ENCODE results near the gene RBM17. TPM values are rescaled to one million over a fixed set of nuclear protein-coding genes. Genes with fewer than 3 reads are reported as not detected.
A peak's percentile ranks its signal among the peaks of the same experiment; 100 is the strongest.

Gene RBM17
- total and polyA plus RNA-seq, 2 of the 4 experiments (the other 2 are of a cell fraction) = 24.6 to 56.7 TPM

GRCh38 chr10:6141296-6142151 lies 52.7 kb downstream of the RBM17 start:
- Histone ChIP-seq H4K5ac (ENCODE audit: low read depth, low read length) (peak overlapping the region; percentile 16; the same call in 1 of the 2 replicates), H3K36me3 (ENCODE audit: control insufficient read depth, insufficient read depth, low read length) (no peaks in the 10 kb centered on the region), H3K27ac (ENCODE audit: insufficient read depth, low read length) (peak overlapping the region; percentile 62), H3K4ac (ENCODE audit: low read depth, low read length) (peak overlapping the region; percentile 70), H3K9ac (ENCODE audit: low read depth, low read length) (peak overlapping the region; percentile 40), H4K8ac (ENCODE audit: low read depth in 2 of 2, low read length in 2 of 2) (peak overlapping the region; percentile 16 to 61), H3K9me1 (ENCODE audit: insufficient read depth, low read length) (peaks cover 14% of the 10 kb centered on the region), H2BK15ac (ENCODE audit: low read depth, low read length) (peak overlapping the region; percentile 84; the same call in 2 of the 3 replicates), H2AK5ac (ENCODE audit: low read depth, low read length) (no peak overlapping the region), H3K14ac (replicated peaks; ENCODE audit: low read depth, low read length) (peak overlapping the region; percentile 60), H3K23ac (ENCODE audit: low read depth, low read length) (peak overlapping the region; percentile 88), H2AK9ac (replicated peaks; ENCODE audit: low read depth, low read length, poor library complexity) (peak overlapping the region; percentile 1), H2BK120ac (ENCODE audit: low read depth, low read length) (peak overlapping the region; percentile 85), H2BK5ac (ENCODE audit: low read depth, low read length, poor library complexity, severe bottlenecking) (peak overlapping the region; percentile 85), H3K79me1 (ENCODE audit: low read depth in 1 of 2, low read length in 2 of 2) (peaks cover 0 to 33% of the 10 kb centered on the region in 2 experiments; a peak in 3 of 4 replicates), H3K4me3 (ENCODE audit: insufficient read depth, low read depth, low read length) (peak overlapping the region; percentile 54), H3K27me3 (ENCODE audit: control insufficient read depth, insufficient read depth, low read length) (no peaks in the 10 kb centered on the region), H4K91ac (ENCODE audit: insufficient read depth, low read depth, low read length) (peak overlapping the region; percentile 62), H2BK20ac (ENCODE audit: low read depth, low read length) (peak overlapping the region; percentile 58), H3K18ac (ENCODE audit: low read depth, low read length) (peak overlapping the region; percentile 85), H4K20me1 (ENCODE audit: insufficient read depth, low read length) (peaks cover 11% of the 10 kb centered on the region), H2AFZ (replicated peaks; ENCODE audit: low read length, poor library complexity) (peak overlapping the region; percentile 89), H3K9me3 (ENCODE audit: control insufficient read depth, insufficient read depth, low read length) (no peaks in the 10 kb centered on the region), H3K56ac (ENCODE audit: extremely low read depth, insufficient read depth, low read length) (peak overlapping the region; percentile 53), H3K4me1 (ENCODE audit: control insufficient read depth, insufficient read depth, low read length) (peaks cover 24% of the 10 kb centered on the region), H3K4me2 (ENCODE audit: low read depth, low read length) (peak overlapping the region; percentile 87)
- DNase-seq = peak; percentile 92
- 43% methylated on average over 18 of the region's 30 CpGs; no CpG with 5 or more reads in 1 of the 2 experiments for WGBS, 2 experiments (ENCODE audit: extremely low coverage in 2 of 2, insufficient read length in 1 of 2)
- ChIA-PET CTCF (no interaction called here), POLR2A (ENCODE audit: unreplicated experiment) (no interaction called here)
- intact Hi-C loops (cut with micrococcal nuclease) = no loop called here
- dilution Hi-C loops (cut with HindIII; ENCODE audit: low sequenced_read_pairs, unreplicated experiment) = no loop called here
- in situ Hi-C loops (cut with MboI; ENCODE audit: low sequenced_read_pairs) = loop anchor here (25.0 kb wide), 1 partner anchor 621 kb away; no protein-coding TSS in a partner anchor
- no TSS peak for BruUV-seq (replicated peaks)
- peak; percentile 45 for ATAC-seq (ENCODE audit: low read depth)
- peak; percentile 13; the same call in 1 of the 2 replicates for TF ChIP-seq MAZ (IDR thresholded peaks at IDR 0.05; ENCODE audit: borderline replicate concordance, low read depth, low read length)
- TF ChIP-seq CHD1 (IDR thresholded peaks at IDR 0.05; ENCODE audit: low read depth, low read length) = no peak
- TF ChIP-seq ELK1 (IDR thresholded peaks at IDR 0.05; ENCODE audit: borderline replicate concordance, low read depth, low read length) = no peak
- TF ChIP-seq FOS (IDR thresholded peaks at IDR 0.05; ENCODE audit: low read depth, low read length) = peak; percentile 93
- TF ChIP-seq, protein P1, sequence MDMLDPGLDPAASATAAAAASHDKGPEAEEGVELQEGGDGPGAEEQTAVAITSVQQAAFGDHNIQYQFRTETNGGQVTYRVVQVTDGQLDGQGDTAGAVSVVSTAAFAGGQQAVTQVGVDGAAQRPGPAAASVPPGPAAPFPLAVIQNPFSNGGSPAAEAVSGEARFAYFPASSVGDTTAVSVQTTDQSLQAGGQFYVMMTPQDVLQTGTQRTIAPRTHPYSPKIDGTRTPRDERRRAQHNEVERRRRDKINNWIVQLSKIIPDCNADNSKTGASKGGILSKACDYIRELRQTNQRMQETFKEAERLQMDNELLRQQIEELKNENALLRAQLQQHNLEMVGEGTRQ (IDR thresholded peaks at IDR 0.05; ENCODE audit: low read depth, low read length) = no peak
- TF ChIP-seq NFE2L2 (IDR thresholded peaks at IDR 0.05; ENCODE audit: low read depth, low read length) = no peak
- TF ChIP-seq, protein P2, sequence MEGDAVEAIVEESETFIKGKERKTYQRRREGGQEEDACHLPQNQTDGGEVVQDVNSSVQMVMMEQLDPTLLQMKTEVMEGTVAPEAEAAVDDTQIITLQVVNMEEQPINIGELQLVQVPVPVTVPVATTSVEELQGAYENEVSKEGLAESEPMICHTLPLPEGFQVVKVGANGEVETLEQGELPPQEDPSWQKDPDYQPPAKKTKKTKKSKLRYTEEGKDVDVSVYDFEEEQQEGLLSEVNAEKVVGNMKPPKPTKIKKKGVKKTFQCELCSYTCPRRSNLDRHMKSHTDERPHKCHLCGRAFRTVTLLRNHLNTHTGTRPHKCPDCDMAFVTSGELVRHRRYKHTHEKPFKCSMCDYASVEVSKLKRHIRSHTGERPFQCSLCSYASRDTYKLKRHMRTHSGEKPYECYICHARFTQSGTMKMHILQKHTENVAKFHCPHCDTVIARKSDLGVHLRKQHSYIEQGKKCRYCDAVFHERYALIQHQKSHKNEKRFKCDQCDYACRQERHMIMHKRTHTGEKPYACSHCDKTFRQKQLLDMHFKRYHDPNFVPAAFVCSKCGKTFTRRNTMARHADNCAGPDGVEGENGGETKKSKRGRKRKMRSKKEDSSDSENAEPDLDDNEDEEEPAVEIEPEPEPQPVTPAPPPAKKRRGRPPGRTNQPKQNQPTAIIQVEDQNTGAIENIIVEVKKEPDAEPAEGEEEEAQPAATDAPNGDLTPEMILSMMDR (conservative IDR thresholded peaks at IDR 0.05; ENCODE audit: low read depth, low read length) = no peak
- no peak for TF ChIP-seq SMC3 (IDR thresholded peaks at IDR 0.05; ENCODE audit: low read depth, low read length)
- TF ChIP-seq MXI1 (IDR thresholded peaks at IDR 0.05; ENCODE audit: borderline replicate concordance, low read depth, low read length) = peak; percentile 64; the same call in 1 of the 2 replicates
- peak; percentile 53; the same call in 1 of the 2 replicates for TF ChIP-seq POLR2A (IDR thresholded peaks at IDR 0.05; ENCODE audit: low read depth, low read length)
- peak; percentile 49 for TF ChIP-seq CEBPB (IDR thresholded peaks at IDR 0.05; ENCODE audit: low read depth, low read length)
- no peak for TF ChIP-seq RCOR1 (IDR thresholded peaks at IDR 0.05; ENCODE audit: insufficient replicate concordance, low read length)
- TF ChIP-seq RAD21 (IDR thresholded peaks at IDR 0.05; ENCODE audit: low read length) = no peak
- TF ChIP-seq MAFK (IDR thresholded peaks at IDR 0.05; ENCODE audit: low read depth, low read length) = no peak

All from IMR-90 (cell line).